ENCODE data around the gene SEMA5B.

- TF ChIP-seq NFATC3 (IDR thresholded peaks at IDR 0.05) (no peak), ZNF398 (CRISPR knock-in tag; IDR thresholded peaks at IDR 0.05) (no peak), ZNF316 (IDR thresholded peaks at IDR 0.05) (no peak), HOMEZ (CRISPR knock-in tag; IDR thresholded peaks at IDR 0.05) (no peak), ZBTB17 (CRISPR knock-in tag; IDR thresholded peaks at IDR 0.05) (no peak), EZH2 (IDR thresholded peaks at IDR 0.05; ENCODE audit: borderline replicate concordance, low read depth, low read length) (no peak), SMAD1 (IDR thresholded peaks at IDR 0.05; ENCODE audit: low read depth, low read length, partially characterized antibody) (no peak), TBL1XR1 (IDR thresholded peaks at IDR 0.05; ENCODE audit: low read length in 2 of 2) (no peak), E4F1 (CRISPR knock-in tag; IDR thresholded peaks at IDR 0.05; ENCODE audit: borderline replicate concordance) (no peak), RAD21 (CRISPR knock-in tag; conservative IDR thresholded peaks at IDR 0.05 in 1 of 2, IDR thresholded peaks at IDR 0.05 in 1 of 2) (no peak), ZNF780A (CRISPR knock-in tag; IDR thresholded peaks at IDR 0.05) (no peak), POLR2A (conservative IDR thresholded peaks at IDR 0.05) (no peak), CEBPG (CRISPR knock-in tag; IDR thresholded peaks at IDR 0.05) (no peak), CEBPG (tag; conservative IDR thresholded peaks at IDR 0.05 in 1 of 2, IDR thresholded peaks at IDR 0.05 in 1 of 2) (no peak), POLR2G (IDR thresholded peaks at IDR 0.05; ENCODE audit: low read depth, low read length) (no peak)
Observed at GRCh38 chr3:122943828-122944190, 83.8 kb downstream of the SEMA5B start.

All from K562 (cell line).